ENCODE measurements around the gene ABCA6.

The ABCA6 gene

DNA sequence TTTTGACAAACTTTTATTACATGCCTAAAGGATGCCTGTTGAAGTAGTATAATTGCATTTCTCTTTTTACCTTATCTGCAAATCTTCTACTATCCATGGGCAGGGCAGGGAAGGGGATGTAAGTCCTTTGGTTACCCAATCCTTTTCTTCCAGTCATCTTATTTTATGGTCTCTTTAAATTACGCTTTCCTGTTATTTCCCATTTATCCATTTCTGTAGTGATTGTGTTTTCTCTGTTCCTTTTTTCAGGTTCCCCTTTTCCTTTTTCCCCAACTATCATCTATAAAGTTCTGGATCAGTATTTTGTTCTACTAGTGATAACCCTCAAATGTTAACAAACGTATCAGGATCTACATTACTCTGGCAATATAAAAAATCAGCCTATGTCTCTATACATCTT, 77.7 kb downstream of the ABCA6 start:
- Histone ChIP-seq H3K9me3 (ENCODE audit: control insufficient read depth, low read length) (no peaks in the 10 kb centered on the region), H3K27me3 (replicated peaks; ENCODE audit: control insufficient read depth, insufficient read depth, low read length, poor library complexity, severe bottlenecking) (no peaks in the 10 kb centered on the region), H3K4me3 (ENCODE audit: insufficient read depth, low read depth, low read length, poor library complexity, severe bottlenecking) (no peak overlapping the region), H3K4me1 (ENCODE audit: control insufficient read depth, insufficient read depth, low read length, poor library complexity, severe bottlenecking) (no peaks in the 10 kb centered on the region), H3K36me3 (ENCODE audit: control insufficient read depth, insufficient read depth, low read length) (no peaks in the 10 kb centered on the region), H3K27ac (ENCODE audit: insufficient read depth, low read length, poor library complexity, severe bottlenecking) (no peak overlapping the region)
- no peak for DNase-seq

DNA sequence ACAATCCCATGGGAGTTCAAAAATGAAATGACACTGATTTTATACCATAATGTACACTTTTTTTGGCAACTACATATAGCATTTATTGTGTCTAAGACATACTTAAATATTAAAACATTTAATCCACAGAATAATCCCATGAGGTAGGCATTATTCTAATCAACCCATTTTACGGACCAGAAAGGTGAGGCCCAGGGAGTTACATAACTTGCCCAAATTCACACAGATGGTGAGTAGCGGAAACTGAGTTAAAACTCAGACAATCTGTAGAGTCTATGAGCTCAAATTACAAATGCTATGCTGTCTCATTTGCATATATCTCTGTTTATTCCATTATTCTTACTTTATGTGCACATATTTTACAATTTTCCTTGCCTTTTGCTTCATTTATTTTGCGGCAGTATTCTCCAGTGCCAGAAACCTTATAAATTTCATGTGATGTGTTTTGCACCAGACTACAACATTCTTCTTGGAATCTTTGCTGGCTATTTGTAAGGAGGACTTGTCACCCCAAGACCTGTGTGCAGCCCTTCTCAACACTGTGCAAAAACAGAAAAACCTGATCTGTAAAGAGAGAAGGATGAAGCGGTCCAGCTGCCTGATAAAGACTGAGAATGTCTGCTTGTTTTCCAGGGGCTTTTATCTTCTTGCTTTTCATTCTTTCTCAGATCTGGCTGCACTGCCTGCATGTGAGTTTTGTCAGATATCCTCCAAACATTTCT, 78.7 kb downstream of the ABCA6 start:
- no peaks in the 10 kb centered on the region for H3K4me1 ChIP-seq (ENCODE audit: control insufficient read depth, insufficient read depth, low read length, poor library complexity, severe bottlenecking)
- H3K27ac ChIP-seq (ENCODE audit: insufficient read depth, low read length, poor library complexity, severe bottlenecking) = no peak overlapping the region
- no peak for DNase-seq
- H3K36me3 ChIP-seq (ENCODE audit: control insufficient read depth, insufficient read depth, low read length) = no peaks in the 10 kb centered on the region
- H3K27me3 ChIP-seq (replicated peaks; ENCODE audit: control insufficient read depth, insufficient read depth, low read length, poor library complexity, severe bottlenecking) = no peaks in the 10 kb centered on the region
- H3K9me3 ChIP-seq (ENCODE audit: control insufficient read depth, low read length) = no peaks in the 10 kb centered on the region
- no peak overlapping the region for H3K4me3 ChIP-seq (ENCODE audit: insufficient read depth, low read depth, low read length, poor library complexity, severe bottlenecking)

DNA sequence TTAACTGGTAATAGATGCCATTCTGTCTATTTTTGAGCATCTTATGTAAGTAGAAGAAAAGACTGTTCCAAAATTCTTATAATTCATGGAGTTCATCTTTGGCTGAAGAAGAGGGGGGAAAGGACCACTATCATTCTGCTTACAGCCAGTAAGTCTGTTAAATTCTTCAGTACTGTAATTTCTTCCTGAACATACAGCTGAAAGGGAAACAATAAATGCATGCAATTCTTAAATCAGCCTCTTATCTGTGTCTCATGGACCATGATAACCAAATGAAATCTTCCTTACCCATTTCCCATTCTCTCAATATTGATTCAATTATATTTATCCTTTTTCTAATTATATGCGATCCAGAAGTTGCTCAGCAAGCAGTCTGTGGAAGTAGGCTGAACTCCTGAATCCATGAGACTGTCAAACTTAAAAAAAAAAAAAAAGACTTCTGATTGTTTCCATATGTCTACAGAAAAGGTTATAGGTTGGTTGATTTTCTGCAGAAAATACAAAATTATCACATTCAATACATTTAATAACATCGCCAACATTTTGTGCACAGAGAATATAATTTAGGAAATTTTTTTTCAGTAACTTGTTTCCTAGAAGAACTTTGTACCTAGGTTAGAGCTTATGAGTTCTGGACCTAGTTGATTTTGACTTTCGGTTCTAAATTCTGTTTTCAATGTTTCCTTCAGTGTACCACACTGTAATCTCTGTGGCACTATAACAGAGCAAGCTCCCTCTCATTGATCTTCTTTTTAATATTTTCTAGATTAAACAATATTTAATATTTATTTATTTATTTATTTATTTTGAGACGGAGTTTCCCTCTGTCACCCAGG, 79.8 kb downstream of the ABCA6 start:
- no peak overlapping the region for H3K4me3 ChIP-seq (ENCODE audit: insufficient read depth, low read depth, low read length, poor library complexity, severe bottlenecking)
- H3K4me1 ChIP-seq (ENCODE audit: control insufficient read depth, insufficient read depth, low read length, poor library complexity, severe bottlenecking) = no peaks in the 10 kb centered on the region
- DNase-seq = no peak
- H3K36me3 ChIP-seq (ENCODE audit: control insufficient read depth, insufficient read depth, low read length) = no peaks in the 10 kb centered on the region
- H3K9me3 ChIP-seq (ENCODE audit: control insufficient read depth, low read length) = no peaks in the 10 kb centered on the region
- H3K27ac ChIP-seq (ENCODE audit: insufficient read depth, low read length, poor library complexity, severe bottlenecking) = no peak overlapping the region
- no peaks in the 10 kb centered on the region for H3K27me3 ChIP-seq (replicated peaks; ENCODE audit: control insufficient read depth, insufficient read depth, low read length, poor library complexity, severe bottlenecking)

DNA sequence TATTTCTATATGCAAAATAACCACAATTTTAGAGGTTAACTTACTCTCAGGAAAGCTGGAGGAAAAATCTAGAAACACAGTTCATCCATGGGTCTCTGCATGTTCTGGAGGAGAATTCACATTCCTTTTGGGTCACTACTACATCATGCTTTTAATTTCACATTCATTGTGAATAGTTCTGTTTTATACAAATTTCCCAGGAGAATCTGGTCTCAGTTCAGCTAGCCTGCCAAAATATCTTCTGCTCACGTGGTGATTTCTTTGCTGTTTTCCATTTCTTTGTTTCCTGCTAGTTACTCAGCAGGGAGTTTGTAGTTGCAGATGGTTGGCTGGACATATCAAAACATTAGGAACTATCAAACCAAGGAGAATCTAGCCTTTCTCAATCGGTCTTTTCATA, 80.9 kb downstream of the ABCA6 start, which contains the start of gene ABCA9:
Gene ABCA9, minus strand, starts transcription at position 106 of the 400 bp plus-strand sequence. CDS start 9,801 bp downstream, outside the sequence.
- no peak within 1 kb of the TSS for H3K27ac ChIP-seq (ENCODE audit: insufficient read depth, low read length, poor library complexity, severe bottlenecking)
- H3K4me1 ChIP-seq (ENCODE audit: control insufficient read depth, insufficient read depth, low read length, poor library complexity, severe bottlenecking) = no peaks in the 10 kb centered on the region
- H3K4me3 ChIP-seq (ENCODE audit: insufficient read depth, low read depth, low read length, poor library complexity, severe bottlenecking) = no peak within 1 kb of the TSS
- H3K9me3 ChIP-seq (ENCODE audit: control insufficient read depth, low read length) = no peaks in the 10 kb centered on the region
- H3K36me3 ChIP-seq (ENCODE audit: control insufficient read depth, insufficient read depth, low read length) = no peaks in the 10 kb centered on the region
- no peak for DNase-seq
- H3K27me3 ChIP-seq (replicated peaks; ENCODE audit: control insufficient read depth, insufficient read depth, low read length, poor library complexity, severe bottlenecking) = no peaks in the 10 kb centered on the region

DNA sequence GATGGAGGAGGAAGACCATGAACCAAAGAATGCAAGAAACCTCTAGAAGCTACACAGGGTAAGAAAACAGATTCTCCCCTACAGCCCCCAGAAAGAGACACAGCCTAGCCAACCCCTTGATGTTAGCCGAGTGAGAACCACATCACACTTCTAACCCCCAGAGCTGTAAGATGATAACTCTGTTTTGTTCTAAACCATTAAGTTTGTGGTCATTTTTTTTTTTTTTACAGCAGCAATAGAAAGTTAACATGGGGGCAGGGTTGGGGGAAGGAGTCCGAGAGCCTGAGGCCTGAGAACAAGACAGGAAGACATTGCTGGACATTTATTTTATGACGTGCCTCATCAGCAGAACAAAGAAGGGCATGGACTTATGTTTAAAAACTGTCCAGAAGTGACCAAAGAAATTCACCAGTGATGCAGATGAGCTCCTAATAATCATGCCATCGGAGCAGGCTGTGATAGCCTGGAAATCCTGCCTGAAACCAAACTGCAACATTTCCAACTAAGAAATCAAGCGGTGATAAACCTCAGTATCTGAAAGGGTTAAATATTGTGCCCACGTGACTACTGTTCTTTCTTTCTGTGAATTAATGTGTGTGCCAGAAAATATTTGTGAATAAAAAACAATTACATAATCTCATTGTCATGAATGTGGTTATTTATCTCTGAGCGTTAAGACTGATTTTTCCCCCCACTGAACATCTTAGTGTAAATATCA, 82.1 kb downstream of the ABCA6 start:
- no peak for DNase-seq
- Histone ChIP-seq H3K4me1 (ENCODE audit: control insufficient read depth, insufficient read depth, low read length, poor library complexity, severe bottlenecking) (no peaks in the 10 kb centered on the region), H3K36me3 (ENCODE audit: control insufficient read depth, insufficient read depth, low read length) (no peaks in the 10 kb centered on the region), H3K27ac (ENCODE audit: insufficient read depth, low read length, poor library complexity, severe bottlenecking) (no peak overlapping the region), H3K4me3 (ENCODE audit: insufficient read depth, low read depth, low read length, poor library complexity, severe bottlenecking) (no peak overlapping the region), H3K9me3 (ENCODE audit: control insufficient read depth, low read length) (no peaks in the 10 kb centered on the region), H3K27me3 (replicated peaks; ENCODE audit: control insufficient read depth, insufficient read depth, low read length, poor library complexity, severe bottlenecking) (no peaks in the 10 kb centered on the region)

DNA sequence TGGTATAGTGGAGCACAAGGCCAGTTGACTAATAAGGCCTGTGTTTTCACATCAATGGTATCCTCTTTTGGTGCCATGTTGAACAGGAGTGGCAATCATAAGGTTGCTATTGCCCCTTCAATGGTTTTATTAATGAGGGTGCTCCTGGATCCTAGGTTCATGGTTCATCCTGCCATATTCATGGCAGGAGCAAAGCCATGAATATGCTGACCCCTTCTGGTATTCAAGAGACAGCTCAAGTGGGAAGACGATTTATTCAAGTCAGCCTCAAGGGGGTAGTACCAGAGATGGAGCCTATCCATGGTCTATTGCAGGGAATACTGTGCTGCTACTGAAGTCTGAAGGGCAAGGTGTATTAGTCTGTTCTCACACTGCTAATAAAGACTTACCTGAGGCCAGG, 83.5 kb downstream of the ABCA6 start:
- no peak for DNase-seq
- no peaks in the 10 kb centered on the region for H3K27me3 ChIP-seq (replicated peaks; ENCODE audit: control insufficient read depth, insufficient read depth, low read length, poor library complexity, severe bottlenecking)
- H3K36me3 ChIP-seq (ENCODE audit: control insufficient read depth, insufficient read depth, low read length) = no peaks in the 10 kb centered on the region
- no peaks in the 10 kb centered on the region for H3K9me3 ChIP-seq (ENCODE audit: control insufficient read depth, low read length)
- H3K4me3 ChIP-seq (ENCODE audit: insufficient read depth, low read depth, low read length, poor library complexity, severe bottlenecking) = no peak overlapping the region
- no peak overlapping the region for H3K27ac ChIP-seq (ENCODE audit: insufficient read depth, low read length, poor library complexity, severe bottlenecking)
- no peaks in the 10 kb centered on the region for H3K4me1 ChIP-seq (ENCODE audit: control insufficient read depth, insufficient read depth, low read length, poor library complexity, severe bottlenecking)

DNA sequence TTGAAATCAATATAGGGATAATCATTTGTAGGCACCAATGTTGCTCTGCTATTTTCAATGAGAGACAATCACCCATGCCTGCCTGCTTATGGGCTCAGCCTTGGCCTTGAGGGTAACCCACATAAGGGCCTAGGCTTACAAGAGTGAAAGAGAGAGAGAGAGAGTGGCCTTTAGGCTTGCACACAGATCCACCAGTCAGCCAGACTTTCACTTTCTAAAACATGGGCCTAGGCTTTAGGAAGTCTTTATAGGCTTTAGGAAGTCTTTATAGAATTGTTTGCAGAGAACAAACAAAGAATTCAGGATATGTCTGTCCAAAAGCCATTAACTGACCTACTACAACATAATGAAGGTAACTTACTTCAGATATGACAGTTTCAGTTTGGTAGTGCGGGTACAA, 84.4 kb downstream of the ABCA6 start:
- Histone ChIP-seq H3K27me3 (replicated peaks; ENCODE audit: control insufficient read depth, insufficient read depth, low read length, poor library complexity, severe bottlenecking) (no peaks in the 10 kb centered on the region), H3K9me3 (ENCODE audit: control insufficient read depth, low read length) (no peaks in the 10 kb centered on the region), H3K27ac (ENCODE audit: insufficient read depth, low read length, poor library complexity, severe bottlenecking) (no peak overlapping the region), H3K4me1 (ENCODE audit: control insufficient read depth, insufficient read depth, low read length, poor library complexity, severe bottlenecking) (no peaks in the 10 kb centered on the region), H3K36me3 (ENCODE audit: control insufficient read depth, insufficient read depth, low read length) (no peaks in the 10 kb centered on the region), H3K4me3 (ENCODE audit: insufficient read depth, low read depth, low read length, poor library complexity, severe bottlenecking) (no peak overlapping the region)
- no peak for DNase-seq

DNA sequence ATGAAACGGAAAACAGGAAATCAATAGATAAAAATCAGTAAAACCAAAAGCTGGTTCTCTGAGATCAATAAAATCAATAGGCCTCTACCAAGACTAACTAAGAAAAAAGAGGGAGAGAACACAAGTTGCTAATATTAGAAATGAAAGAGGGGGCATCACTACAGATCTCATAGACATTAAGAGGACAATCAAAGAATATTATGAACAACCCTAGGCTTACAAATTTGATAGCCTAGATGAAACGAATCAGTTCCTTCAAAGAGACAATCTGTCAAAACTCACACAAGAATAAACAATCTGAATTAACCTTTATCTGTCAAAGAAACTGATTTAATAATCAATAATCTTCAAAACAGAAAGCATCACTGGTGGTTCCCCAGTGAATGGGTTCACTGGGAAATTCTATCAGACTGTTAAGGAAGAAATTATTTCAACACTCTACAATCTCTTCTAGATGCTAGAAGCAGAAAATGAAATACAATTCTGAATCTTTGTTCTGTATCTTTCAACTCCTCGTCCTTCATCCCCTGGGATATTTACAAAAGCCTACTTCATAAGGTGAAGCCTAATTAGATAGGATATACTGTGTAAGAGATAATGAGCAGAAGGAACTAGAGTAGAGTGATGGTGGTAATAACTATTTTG, 85.4 kb downstream of the ABCA6 start:
- Histone ChIP-seq H3K27ac (ENCODE audit: insufficient read depth, low read length, poor library complexity, severe bottlenecking) (no peak overlapping the region), H3K36me3 (ENCODE audit: control insufficient read depth, insufficient read depth, low read length) (no peaks in the 10 kb centered on the region), H3K9me3 (ENCODE audit: control insufficient read depth, low read length) (no peaks in the 10 kb centered on the region), H3K27me3 (replicated peaks; ENCODE audit: control insufficient read depth, insufficient read depth, low read length, poor library complexity, severe bottlenecking) (no peaks in the 10 kb centered on the region), H3K4me3 (ENCODE audit: insufficient read depth, low read depth, low read length, poor library complexity, severe bottlenecking) (no peak overlapping the region), H3K4me1 (ENCODE audit: control insufficient read depth, insufficient read depth, low read length, poor library complexity, severe bottlenecking) (no peaks in the 10 kb centered on the region)
- DNase-seq = no peak

DNA sequence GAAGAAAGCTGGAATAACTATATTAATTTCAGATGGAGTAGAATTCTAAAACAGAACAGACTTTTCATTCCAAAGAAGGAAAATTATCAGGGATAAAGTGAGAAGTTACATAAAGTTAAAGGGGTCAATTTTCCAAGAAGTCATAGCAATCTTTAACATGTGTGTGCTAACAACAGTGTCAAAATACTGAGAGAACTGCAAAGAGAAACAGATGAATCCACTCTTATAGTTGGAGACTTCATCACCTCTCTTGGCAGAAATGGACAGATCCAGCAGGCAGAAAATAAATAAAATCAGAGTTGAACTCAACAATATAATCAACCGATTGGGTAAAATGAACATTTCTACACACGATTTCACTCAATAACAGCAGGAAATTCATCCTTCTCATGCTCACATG, 86.4 kb downstream of the ABCA6 start:
- Histone ChIP-seq H3K9me3 (ENCODE audit: control insufficient read depth, low read length) (no peaks in the 10 kb centered on the region), H3K27me3 (replicated peaks; ENCODE audit: control insufficient read depth, insufficient read depth, low read length, poor library complexity, severe bottlenecking) (no peaks in the 10 kb centered on the region), H3K4me1 (ENCODE audit: control insufficient read depth, insufficient read depth, low read length, poor library complexity, severe bottlenecking) (no peaks in the 10 kb centered on the region), H3K4me3 (ENCODE audit: insufficient read depth, low read depth, low read length, poor library complexity, severe bottlenecking) (no peak overlapping the region), H3K36me3 (ENCODE audit: control insufficient read depth, insufficient read depth, low read length) (no peaks in the 10 kb centered on the region), H3K27ac (ENCODE audit: insufficient read depth, low read length, poor library complexity, severe bottlenecking) (no peak overlapping the region)
- DNase-seq = no peak

Data from effector memory CD4-positive, alpha-beta T cell (primary cell).